GM21786 (cell line): ENCODE results near the gene ATF5.
"Not testable (repeated sequence)": the region's sequence is repeated elsewhere in the genome, so short reads cannot be mapped to it uniquely, and the experiment has no call there.

Source experiments
- ATAC-seq: cut with Tn5 transposase; IDR thresholded peaks from one replicate; pipeline ENCODE4 v1.9.1; 2021; ENCODE audit not compliant: unreplicated experiment

Gene ATF5

DNA sequence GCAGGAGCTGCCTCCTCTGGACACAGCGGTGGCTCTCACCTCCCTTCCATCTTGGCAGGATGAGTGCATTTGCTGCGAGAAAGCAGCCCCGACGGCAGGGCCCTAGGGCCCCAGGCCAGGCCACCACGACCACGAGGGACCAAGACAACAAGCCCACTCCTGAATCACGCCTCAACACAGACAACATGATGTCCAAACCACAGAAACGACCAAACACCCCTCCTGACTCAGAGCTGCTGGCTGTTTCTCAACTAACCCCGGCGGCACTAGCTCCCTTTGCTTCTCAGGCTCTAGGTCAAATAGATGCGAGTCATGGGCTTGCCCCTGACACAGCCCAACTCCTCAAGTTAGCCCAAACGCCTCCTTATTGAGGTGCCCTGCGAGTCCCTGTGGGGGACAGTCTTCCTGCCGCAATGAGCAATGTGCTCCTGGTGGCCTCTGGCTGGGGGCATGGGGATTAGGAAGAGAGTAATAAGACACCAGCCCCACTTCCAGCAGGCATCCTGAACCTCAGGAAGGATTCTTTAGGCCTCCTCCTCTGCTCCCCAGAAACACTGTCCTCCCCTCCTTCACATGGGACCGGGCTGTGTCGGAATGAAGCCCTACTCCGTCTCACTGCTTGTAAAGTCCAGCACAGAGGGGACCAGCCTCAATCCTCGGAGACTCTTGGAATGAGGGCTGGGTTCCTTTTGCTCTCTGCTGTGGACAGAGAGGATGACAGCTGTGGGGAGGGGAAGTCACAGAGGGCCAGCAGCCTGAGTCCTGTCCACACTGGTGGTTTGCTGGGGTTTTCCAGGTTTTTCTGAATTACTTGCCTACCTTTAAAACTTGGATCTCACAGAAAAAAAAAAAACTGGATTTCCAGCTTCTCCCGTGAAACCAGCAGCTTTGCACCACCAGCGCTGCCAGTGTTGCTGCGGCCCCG lies 6.9 kb upstream of the ATF5 start:
- no peak for ATAC-seq

DNA sequence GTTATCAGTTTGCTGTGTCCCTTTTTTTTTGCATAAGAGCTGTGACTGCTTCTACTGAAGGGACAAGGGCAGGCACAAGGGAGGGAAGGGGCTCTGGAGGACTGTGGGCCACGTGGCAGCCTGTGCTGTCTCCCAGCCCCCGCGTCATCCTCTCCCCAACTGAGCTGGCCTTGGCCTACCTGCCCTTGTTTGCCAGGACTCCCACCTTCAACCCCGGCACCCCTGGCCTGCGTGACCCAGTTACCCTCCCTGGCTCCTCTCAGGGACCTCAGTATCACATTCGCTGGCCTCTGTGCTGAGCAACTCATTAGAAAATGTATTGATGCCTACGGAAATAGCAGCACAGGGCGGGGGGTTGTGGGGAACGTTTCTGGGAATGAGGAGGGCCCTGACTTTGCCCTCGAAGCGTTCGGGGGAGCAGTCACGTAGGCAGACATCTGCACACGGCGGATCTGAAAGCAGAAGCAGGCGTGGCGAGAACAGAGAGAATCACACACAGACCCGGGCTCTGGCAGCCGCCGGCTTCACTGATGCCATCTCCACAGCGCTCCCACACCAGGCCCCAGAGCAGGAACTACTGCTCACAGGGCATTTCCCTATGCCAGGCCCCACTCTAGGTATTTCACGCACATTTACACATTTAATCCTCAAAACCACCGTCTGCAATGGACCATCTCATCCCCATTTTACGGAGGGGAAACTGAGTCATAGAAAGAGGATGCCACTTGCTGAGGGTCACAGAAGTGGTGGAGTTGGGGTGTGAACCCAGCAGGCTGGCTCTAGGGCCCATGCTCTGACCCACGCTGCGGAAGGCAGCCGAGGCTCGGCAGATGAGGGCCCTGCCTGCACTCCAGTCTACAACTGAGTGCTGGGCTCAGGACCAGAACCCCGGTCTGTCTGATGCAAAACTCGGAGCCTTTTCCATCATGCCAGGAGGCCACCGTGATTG lies 5.7 kb upstream of the ATF5 start:
- ATAC-seq: no peak

DNA sequence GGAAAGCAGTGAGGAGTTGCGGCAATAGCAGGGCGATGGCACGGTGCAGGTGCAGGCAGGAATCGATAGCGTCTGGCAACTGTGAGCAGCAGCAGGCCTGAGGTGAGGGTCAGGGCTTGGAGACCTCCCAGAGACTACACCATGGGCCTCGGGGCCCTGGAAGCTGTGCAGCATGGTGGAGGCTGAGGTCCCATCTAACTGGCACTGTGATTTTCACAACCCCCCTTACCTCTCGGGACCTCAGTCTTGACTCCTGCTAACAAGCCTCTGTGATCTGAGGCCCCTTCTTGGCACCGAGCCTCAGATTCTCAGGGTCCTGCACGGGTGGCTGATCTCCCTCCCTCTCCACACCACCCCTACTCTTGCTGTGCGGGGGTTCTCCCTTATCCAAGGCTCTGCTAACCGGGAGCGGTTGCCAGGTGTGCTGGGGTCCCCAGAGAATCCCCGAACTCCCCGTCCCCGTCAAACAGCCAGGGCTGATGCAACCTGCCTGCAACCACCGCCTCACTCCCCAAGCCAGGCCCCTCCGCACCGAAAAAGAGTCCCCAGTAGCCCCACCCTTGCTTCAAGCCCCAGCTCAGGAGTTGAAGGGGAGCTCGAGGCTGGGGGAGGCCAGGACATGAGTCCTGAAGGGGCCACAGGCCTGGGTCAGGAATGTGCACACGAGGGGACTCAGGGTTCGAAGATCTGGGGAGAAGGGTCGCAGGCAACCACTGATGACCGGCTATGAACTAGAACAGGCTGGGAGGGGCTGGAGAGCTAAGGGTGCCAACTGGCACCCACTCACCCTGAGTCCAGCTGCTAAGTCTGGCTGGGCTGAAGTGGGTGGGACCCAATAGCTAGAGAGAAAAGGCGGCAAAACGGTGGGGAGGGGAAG lies 4.8 kb upstream of the ATF5 start:
- no peak for ATAC-seq

DNA sequence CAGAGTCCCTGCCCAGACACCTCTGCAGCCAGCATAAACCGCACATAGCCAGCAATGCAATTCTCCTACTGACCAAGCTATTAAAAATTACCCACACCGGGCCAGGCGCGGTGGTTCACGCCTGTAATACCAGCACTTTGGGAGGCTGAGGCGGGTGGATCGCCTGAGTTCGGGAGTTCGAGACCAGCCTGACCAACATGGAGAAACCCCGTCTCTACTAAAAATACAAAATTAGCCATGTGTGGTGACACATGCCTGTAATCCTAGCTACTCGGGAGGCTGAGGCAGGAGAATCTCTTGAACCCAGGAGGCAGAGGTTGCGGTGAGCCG lies 4.2 kb upstream of the ATF5 start:
- ATAC-seq: not testable (repeated sequence)

DNA sequence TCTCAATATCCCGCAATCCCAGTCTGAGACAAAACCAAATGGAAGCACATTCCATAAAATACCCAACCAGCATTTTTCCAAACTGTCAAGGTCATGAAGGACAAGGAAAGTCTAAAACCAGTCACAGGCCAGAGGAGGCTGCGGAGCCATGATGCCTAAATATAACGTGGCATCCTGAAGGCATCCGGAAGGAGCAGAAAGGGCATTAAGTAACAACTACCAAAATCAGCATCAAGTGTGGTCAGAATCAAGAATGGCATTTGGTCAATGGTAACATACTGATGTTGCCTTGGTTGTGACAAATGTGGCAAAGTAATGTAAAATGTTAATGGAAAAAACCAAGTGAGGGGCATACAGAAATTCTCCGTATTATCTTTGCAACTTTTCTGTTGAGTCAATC lies 3.5 kb upstream of the ATF5 start:
- no peak for ATAC-seq

DNA sequence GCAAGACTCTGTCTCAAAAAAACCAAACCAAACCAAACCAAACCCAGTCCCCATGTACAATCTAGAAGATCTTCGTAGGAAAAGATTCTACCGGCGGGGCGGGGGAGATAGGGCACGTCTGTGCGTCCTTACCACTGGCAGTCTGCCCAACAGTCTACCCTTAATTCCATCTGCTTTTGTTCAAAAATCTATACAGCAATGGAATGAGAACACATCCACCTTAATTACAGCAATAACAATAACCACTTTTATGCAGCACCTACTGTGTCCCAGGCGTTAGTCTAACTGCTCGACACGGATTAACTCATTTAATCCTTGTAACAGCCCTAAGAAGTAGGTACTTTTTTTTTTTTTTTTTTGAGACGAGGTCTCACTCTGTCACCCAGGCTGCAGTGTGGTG lies 2.5 kb upstream of the ATF5 start:
- ATAC-seq: no peak

DNA sequence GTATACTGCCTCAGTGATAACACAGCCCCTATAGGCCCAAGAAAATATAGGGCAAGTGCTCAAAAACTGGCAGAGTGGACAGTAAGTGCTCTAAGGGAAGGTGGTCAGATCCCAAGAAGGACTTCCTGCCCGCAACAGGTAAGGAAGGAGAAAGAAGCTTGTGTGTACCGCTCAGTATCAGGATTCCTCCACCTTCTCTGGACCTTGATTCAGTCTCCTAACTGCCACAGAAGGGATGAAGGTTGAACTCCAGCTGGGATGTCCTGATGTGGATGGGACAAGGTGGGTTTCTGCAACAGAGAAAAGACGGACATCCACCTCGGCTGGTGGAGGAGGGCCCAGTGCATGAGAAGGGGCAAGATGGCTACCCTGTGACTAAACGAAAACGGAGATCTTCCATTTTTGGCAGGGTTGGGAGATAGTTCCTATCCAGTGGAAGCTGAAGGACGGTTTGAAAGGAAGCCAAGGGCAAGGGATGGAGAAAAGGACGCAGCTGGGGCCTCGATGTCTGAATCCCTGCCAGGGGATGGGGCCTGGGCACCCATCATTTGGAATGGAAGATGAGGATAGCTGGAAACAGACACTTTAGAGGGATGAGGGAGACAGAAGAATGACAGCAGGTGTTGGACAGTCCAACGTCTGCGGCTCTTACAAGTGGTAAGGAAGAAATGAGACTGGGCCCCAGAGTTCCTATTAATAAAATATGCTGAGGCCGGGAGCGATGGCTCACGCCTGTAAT lies 1.3 kb upstream of the ATF5 start:
- ATAC-seq: no peak

DNA sequence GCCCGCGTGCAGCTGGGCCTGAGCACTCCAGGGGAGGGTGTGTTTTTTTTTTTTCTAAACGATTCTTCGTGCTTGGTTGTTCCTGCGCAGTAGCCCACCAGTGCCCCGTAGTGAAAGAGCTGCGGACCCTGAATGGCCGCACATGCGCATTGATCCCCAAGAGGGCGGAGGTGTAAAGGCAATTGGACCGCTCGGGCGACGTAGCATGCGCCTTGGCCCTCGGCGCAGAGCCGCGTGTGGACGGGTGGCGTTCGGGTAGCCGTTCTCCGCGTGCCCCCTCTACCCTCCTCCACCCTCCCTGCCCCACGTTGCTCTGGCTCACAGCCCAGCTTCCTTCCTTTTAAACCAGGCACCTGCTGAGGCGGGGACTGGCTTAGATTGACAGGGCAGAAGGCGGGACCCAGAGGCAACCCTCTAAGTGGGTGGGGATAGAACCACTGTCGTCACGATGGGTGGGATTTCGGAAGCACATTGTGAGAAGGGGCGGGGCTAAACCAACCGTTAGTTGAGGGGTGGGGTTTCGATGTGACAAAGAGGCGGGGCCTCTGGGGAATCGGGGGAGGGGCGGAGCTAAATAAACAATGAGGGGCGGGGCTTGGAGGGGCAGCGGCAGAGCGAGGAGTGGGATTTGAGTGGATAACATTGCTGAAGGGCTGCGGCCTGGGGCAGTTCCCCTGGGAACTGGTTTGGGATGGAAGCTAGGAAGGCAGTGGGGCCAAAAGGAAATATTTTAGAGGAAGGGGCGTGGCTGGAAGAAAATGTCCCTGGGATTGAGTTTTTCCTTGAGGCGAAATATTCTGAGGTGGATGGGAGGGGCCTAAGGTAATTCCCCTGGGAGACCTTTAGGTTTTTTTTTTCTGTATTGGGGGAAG lies 842 bp downstream of the ATF5 start:
- ATAC-seq: peak; percentile 64

DNA sequence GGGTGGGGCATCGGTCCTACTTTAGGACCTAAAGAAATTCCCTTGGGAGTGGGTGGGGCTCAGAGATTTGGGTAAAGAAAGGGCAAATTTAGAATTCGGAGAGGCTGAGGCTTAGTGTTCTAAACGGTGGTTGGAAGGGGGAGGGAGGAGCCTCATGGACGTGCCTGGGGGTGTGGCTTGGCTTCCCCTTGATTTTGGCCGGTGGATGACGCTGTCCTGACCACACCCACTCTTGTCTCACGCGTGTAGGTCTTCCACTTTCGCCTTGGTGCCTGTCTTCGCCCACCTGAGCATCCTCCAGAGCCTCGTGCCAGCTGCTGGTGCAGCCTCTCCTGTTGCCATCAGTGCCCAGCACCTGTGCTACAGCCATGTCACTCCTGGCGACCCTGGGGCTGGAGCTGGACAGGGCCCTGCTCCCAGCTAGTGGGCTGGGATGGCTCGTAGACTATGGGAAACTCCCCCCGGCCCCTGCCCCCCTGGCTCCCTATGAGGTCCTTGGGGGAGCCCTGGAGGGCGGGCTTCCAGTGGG lies 1.5 kb downstream of the ATF5 start:
- ATAC-seq: no peak

DNA sequence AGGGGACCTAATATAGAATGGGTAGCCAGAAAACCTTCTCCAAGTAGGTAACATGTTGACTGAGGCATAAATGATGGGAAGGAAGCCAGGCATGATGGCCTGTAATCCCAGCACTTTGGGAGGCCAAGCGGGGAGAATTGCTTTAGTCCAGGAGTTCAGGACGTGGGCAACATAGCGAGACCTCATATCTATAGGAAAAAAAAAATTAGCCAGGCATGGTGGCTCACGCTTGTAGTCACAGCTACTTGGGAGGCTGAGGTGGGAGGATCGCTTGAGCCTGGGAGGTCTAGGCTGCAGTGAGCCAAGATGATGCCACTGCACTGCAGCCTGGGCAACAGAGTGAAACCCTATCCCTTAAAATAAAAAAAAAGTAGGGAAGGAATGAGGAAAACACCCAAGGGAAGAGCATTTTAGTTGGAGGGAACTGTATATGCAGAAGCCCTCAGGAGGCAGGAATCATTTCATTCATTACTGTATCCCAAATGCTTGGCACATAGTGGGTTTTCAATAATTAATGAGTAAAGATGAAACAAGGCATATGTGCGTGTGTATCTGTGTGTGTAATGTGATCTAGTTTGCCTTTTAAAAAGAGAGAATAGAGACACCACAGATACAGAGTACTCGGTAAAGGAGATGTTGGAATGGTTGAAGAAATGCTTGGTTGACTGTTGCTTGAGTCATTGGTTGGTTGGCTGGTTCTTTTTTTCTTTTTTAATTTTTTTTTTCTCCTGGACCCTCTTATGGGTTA lies 2.5 kb downstream of the ATF5 start:
- ATAC-seq: no peak

DNA sequence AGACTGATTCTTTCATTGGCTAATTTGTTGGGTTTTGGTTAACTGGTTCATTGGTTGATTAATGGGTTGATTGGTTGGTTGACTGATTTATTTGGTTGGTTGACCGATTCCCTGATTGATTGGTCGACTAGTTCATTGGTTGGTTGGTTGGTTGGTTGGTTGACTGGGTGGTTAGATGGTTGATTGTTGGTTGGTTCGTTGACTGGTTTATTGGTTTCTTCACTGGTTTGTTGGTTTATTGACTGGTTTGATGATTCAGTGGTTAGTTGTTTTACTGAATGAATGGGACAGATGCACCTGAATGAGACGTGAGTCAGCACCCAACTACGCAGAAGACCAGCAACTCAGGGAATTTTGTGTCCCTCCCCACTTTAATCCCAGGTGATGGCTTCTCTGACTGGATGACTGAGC lies 3.0 kb downstream of the ATF5 start:
- no peak for ATAC-seq

DNA sequence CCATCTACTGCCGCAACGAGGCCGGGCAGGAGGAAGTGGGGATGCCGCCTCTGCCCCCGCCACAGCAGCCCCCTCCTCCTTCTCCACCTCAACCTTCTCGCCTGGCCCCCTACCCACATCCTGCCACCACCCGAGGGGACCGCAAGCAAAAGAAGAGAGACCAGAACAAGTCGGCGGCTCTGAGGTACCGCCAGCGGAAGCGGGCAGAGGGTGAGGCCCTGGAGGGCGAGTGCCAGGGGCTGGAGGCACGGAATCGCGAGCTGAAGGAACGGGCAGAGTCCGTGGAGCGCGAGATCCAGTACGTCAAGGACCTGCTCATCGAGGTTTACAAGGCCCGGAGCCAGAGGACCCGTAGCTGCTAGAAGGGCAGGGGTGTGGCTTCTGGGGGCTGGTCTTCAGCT lies 3.7 kb downstream of the ATF5 start:
- no peak for ATAC-seq

DNA sequence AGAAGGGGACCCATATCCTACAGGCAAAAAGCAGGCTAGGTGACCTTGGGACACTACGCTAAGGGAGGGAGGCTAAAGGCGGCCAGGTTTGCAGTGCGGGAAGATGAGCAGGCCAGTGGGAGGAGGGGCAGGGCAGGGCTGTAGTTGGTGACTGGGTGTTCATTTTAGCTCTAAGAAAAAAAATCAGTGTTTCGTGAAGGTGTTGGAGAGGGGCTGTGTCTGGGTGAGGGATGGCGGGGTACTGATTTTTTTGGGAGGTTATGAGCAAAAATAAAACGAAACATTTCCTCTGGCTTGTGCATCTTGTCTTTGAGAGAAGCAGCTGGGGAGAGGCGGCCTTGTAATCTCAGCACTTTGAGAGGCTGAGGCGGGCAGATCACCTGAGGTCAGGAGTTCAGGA lies 4.6 kb downstream of the ATF5 start:
- ATAC-seq: no peak

DNA sequence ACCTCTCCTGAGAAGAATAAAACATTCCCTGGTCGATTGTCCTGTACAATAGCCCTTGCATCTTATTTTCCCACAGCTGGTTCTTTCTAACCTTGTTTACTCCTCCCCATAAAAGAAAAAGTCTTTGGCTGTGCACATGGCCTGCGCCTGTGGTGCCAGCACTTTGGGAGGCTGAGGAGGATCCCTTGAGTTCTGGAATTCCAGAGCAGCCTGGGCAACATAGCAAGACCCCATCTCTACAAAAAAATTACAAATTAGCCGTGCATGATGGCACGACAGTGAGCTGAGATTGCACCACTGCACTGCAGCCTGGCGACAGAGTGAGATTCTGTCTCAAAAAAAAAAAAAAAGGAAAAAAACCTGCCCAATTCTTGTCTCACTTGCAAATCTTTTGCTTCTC lies 7.5 kb downstream of the ATF5 start:
- no peak for ATAC-seq

DNA sequence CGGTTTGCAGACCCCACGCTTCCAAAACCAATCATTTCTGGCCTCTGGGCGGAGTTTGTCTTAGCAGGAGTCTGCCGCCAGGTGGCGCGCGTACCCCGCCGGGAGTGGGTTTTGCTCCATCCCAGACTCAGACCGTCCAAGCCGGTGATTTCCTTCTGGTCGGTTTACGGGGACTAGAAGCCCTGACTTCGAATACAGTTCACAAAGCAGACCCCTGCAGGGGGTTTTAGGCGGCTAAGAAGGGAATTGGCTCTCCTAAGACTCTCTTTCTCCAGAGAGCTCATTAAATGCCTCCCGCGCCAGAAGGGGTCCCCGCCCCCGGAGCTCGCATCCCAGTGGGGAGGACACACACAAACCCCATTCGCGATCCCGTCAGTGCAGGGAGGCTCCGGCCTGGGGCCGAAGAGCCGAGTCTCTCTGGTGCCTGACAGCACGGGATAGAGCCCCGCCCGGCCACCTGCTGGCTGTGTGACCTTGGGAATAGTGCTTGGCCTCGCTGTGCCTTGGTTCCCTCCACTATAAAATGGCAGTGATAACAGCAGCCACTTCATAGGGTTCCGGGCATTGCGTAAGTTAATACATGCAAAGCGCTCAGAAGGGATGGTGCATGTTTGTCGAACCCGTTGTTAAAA lies 8.9 kb downstream of the ATF5 start:
- ATAC-seq: no peak

DNA sequence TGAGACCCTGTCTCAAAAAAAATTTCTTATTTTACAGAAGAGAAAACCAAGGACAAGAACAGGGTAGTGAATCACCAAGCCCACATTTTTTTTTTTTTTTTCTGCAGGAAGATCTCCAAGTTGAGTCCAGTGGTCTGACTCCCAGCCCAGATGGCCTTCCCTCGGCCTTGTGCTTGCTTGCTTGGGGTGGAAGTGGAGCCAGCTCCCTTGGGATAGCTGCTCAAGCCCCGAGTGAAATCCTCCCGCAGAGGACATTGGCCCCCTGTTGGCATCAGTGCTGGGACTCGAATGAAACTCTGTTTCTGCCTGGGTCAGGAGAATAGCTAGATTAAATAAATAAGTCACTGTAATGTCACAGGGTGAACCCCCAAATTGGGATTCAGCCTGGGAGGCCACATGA lies 9.7 kb downstream of the ATF5 start:
- ATAC-seq: no peak

DNA sequence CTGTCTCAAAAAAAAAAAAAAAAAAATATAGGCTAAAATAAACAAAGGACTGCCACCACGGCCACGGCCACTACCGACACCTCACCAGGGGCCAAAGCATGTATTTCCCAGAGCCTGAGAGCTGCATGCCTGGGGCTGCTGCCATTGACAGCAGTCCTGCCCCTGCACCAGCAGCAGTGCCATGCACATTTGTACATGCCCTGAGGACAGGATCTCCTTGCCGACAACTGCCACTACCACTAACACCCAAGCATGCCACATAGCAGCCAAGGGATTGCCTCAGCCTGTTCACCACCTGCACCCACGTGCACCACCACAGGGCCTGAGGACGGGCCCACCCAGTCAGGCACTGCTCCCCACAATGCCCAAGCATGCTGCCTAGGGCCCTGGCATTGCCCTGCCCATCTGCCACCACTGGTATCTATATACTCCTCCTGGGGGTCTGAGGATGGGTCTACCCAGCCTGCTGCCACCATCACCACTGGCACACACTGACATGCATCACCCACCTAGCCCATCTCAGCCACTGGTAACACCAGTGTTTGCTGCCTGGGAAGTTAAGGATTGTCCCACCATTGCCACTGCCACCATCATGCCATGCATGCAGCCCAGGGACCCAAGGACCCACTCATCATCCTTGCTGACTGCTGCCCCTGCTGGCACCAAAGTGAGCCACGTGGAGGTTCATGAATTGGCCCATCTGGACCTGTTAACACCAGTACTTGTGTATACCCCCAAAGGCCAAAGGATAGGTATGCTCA lies 10.9 kb downstream of the ATF5 start:
- no peak for ATAC-seq

DNA sequence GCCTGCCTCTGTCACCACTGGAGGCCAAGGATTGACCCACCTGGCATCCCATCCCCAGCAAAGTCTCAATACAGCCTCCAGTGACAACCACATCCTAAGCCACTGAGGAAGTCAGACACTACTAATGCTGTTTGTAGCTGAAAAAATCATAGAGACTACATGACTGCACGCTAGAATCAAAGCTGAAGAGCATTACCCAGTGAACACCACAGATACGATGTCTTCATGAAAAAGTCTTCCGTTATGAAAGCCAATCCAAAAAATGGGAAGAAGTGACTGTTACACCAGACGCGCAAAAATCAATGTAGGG lies 11.4 kb downstream of the ATF5 start:
- ATAC-seq: no peak
